HG03575 (cell line): ENCODE results near the gene DEFB131A.
"Not testable (repeated sequence)": the region's sequence is repeated elsewhere in the genome, so short reads cannot be mapped to it uniquely, and the experiment has no call there.

ENCODE experiments used
- ATAC-seq: cut with Tn5 transposase; IDR thresholded peaks from one replicate; pipeline ENCODE4 v1.9.1; 2021; ENCODE audit not compliant: unreplicated experiment, insufficient number of reproducible peaks, low FRiP score; ENCODE audit errors: extremely low read depth

DEFB131A gene

GRCh38 chr4:9444114-9444513 is at the start of gene DEFB131A:
TSS of gene DEFB131A (plus strand) at chr4:9444414. CDS start at chr4:9444534, 120 bp downstream.
- not testable (repeated sequence) for ATAC-seq

DNA sequence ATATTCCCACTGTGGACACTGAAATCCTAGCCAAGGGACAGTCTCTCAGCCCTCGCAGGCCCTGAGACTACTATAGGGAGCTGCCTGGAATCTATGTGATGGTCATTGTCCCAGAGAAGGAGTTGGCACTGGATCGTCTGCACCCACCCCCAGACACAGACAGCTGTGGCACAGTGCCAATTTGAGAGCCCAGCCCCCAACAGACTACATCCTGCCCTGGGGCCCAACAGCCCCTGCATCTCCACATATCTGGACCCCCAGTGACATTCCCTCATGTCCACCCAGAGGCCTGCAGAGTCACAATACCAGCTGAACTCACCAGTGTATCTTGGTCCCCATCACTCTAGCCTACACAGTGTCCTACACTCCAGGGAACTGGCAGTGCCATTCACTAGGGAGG is 38.4 kb upstream of the DEFB131A start:
- ATAC-seq = not testable (repeated sequence)

- not testable (repeated sequence) for ATAC-seq
These were observed 37.7 kb upstream of the DEFB131A start for GRCh38 chr4:9406491-9406890.

- ATAC-seq = no peak
These were observed 34.4 kb upstream of the DEFB131A start for GRCh38 chr4:9409793-9410192.

- not testable (repeated sequence) for ATAC-seq
These were observed 22.2 kb upstream of the DEFB131A start for GRCh38 chr4:9421884-9422455.

DNA sequence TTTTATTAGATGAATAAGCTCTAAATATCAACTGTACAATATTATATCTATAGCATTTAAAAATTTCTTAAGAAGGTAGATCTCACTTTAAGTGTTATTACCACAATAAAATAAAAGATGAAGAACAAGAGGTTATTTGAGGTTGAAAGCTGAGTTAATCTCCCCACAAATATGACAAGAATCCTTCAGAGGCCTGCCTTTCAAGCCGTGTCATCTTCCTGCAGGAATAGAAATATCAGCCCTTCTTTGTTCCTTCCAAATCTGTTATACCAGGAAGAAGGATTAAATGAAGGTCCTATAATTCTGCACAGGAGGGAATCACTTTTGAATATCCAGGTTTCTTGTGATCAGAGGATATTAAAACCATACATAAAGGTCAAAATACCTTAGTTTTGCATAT is 18.3 kb upstream of the DEFB131A start:
- not testable (repeated sequence) for ATAC-seq

DNA sequence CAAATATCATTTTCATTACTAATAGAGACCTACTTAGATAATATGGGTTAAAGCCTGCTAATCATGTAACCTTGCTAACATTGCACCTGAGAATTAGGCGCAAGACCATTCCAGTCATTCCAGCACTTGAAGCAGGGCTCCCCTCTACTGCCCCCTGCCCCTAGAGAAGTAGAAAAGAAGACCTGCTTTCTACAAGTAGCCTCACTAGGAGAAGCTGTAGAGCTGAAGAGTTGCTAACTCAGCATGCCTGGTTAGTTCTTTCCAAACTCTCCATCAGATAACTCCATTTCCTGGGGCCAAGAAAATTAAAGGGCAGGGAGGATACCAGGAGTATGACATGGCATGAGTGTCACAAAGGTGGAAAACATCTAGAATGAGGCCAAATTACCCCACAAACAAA is 14.2 kb upstream of the DEFB131A start:
- ATAC-seq = not testable (repeated sequence)

DNA sequence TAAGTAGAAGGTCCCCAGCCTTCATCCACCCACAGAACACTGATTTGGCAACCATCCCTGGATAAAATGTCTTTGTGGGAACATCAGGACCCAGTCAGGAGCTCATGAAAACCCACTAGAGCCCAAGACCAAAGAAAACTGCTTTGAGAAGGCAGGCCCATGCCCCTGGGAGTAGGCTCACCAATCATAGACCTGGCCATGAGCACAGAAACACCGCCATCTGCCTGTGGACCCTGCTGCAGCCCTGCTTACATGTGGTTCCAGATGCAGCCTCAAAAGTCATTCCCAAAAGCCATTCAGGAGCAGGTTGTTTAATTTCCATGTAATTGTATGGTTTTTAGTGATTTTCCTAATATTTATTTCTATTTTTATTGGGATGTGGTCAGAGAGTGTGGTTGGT is 10.9 kb upstream of the DEFB131A start:
- not testable (repeated sequence) for ATAC-seq

GRCh38 chr4:9436728-9437127 is 7.5 kb upstream of the DEFB131A start:
- not testable (repeated sequence) for ATAC-seq

GRCh38 chr4:9442355-9442754 is 1.9 kb upstream of the DEFB131A start:
- ATAC-seq = not testable (repeated sequence)

GRCh38 chr4:9444681-9445080 is 467 bp downstream of the DEFB131A start:
- ATAC-seq = not testable (repeated sequence)

GRCh38 chr4:9452251-9452650 is 8.0 kb downstream of the DEFB131A start:
- ATAC-seq = not testable (repeated sequence)

DNA sequence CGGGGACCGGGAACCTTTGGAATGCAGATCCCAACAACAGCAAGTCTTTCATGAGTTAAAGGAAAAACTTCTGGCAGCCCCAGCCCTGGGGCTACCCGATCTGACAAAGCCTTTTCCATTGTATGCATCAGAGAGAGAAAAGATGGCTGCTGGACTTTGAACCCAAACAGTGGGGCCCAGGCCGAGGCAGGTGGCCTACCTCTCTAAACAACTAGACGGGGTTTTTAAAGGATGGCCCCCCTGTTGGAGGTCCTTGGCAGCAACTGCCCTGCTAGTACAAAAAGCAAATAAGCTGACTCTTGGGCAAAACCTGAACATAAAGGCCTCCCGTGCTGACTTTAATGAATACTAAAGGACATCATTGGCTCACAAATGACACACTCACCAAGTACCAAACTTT is 10.1 kb downstream of the DEFB131A start:
- ATAC-seq = not testable (repeated sequence)

- ATAC-seq = not testable (repeated sequence)
These were observed 10.8 kb downstream of the DEFB131A start for GRCh38 chr4:9455046-9455445.

GRCh38 chr4:9479466-9479865 is 35.3 kb downstream of the DEFB131A start:
- not testable (repeated sequence) for ATAC-seq

DNA sequence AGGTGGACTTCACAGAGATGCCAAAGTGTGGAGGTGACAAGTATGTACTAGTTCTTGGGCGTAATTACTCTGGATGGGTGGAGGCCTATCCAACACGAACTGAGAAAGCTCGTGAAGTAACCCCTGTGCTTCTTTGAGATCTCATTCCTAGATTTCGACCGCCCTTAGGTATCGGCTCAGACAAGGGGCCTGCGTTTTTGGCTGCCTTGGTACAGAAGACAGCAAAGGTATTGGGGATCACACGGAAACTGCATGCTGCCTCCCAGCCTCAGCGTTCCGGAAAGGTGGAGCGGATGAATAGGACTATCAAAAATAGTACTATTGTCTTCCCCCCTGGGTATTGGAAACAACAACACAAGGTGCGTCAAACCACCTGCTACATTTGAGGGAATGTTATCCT is 35.9 kb downstream of the DEFB131A start:
- ATAC-seq = not testable (repeated sequence)

- not testable (repeated sequence) for ATAC-seq
These were observed 38.7 kb downstream of the DEFB131A start for GRCh38 chr4:9482871-9483270.

DNA sequence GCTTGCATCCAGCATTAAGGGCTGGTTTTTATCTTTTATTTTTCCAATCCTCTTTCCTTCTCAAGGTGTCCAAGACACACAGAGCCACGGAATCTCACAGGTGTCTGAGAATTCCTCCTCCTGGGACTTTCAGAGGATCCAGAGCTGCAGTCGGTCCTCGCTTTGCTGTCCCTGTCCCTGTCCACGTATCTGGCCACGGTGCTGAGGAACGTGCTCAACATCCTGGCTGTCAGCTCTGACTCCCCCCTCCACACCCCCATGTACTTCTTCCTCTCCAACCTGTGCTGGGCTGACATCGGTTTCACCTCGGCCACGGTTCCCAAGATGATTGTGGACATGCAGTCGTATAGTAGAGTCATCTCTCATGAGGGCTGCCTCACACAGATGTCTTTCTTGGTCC is 39.5 kb downstream of the DEFB131A start:
- not testable (repeated sequence) for ATAC-seq

DNA sequence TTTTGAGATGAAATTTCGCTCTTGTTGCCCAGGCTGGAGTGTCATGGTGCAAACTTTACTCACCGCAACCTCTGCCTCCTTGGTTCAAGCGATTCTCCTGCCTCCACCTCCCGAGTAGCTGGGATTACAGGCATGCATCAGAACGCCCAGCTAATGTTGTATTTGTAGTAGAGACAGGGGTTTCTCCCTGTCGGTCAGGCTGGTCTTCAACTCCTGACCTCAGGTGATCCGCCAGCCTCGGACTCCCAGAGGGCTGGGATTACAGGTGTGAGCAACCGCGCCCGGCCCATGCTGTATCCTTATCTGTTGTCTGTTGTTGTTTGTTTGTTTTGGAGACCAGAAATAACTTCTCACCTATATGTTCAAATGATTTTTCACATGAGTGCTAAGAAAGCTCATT is 42.7 kb downstream of the DEFB131A start:
- ATAC-seq = not testable (repeated sequence)

DNA sequence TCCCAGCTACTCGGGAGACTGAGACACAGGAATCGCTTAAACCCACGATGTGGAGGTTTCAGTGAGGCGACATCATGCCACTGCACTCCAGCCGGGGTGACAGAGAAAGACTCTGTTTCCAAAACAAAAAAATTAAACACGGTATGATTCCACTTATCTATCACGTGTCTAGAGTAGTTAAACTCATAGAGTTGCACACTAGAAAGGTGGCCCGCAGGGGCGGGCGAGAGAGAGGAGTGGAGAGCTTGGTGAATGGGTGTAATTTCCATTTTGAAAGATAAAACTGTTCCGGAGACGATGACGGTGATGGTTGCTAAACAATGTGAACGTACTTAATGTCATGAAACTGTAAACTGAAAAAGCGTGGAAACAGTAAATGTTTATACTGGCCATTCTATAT is 44.6 kb downstream of the DEFB131A start:
- ATAC-seq = not testable (repeated sequence)

DNA sequence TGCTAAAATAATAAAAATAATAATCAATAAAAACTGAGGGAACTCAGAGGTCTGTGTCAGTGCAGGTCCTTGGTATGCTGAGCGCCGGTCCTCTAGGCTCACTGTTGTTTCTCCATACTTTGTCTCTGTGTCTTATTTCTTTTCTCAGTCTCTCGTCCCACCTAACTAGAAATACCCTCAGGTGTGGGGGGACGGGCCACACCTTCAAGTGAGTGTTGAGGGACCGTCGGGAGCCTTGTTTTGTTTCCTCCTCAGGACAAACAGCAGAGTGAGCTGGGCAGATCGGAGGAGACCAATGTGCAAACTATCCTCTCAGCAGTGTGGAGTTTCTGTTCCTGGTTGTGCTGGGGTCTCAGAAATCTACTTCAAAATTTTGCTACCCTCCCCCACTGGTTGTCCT is 46.3 kb downstream of the DEFB131A start:
- ATAC-seq = not testable (repeated sequence)
